Measurements from ENCODE around the gene ANTKMT.
A peak's percentile ranks its signal among the peaks of the same experiment; 100 is the strongest.

The ANTKMT gene

DNA sequence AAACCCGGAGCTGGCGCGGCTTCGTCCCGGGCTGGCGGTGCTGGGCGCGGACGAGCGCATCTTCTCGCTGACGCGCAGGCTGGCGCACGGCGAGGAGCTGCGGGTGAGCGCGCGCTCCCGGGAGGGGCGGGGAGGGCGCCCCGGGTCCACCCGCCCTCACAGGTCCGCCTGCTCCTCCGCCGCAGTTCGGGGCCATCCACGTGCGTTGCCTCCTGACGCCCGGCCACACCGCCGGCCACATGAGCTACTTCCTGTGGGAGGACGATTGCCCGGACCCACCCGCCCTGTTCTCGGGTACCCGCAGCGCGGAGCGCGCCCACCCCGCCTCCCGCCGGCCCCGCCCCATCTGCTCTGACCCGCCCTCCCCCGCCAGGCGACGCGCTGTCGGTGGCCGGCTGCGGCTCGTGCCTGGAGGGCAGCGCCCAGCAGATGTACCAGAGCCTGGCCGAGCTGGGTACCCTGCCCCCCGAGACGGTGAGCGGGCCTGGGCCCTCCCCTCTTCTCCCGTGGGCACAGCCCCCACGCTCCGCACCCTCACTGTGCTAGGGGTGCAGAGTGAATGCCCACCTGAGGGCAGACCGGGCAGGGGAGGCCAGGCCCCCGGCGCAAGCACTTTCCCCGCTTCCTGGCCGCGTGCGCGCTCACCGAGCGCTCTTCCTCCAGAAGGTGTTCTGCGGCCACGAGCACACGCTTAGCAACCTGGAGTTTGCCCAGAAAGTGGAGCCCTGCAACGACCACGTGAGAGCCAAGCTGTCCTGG lies 7.4 kb downstream of the ANTKMT start:
- TF ChIP-seq, protein P1, sequence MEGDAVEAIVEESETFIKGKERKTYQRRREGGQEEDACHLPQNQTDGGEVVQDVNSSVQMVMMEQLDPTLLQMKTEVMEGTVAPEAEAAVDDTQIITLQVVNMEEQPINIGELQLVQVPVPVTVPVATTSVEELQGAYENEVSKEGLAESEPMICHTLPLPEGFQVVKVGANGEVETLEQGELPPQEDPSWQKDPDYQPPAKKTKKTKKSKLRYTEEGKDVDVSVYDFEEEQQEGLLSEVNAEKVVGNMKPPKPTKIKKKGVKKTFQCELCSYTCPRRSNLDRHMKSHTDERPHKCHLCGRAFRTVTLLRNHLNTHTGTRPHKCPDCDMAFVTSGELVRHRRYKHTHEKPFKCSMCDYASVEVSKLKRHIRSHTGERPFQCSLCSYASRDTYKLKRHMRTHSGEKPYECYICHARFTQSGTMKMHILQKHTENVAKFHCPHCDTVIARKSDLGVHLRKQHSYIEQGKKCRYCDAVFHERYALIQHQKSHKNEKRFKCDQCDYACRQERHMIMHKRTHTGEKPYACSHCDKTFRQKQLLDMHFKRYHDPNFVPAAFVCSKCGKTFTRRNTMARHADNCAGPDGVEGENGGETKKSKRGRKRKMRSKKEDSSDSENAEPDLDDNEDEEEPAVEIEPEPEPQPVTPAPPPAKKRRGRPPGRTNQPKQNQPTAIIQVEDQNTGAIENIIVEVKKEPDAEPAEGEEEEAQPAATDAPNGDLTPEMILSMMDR (conservative IDR thresholded peaks at IDR 0.05): no peak
- H3K27ac ChIP-seq: peak overlapping the region; percentile 90

GRCh38 chr16:728890-729744 lies 8.2 kb downstream of the ANTKMT start:
- TF ChIP-seq, protein P1 (conservative IDR thresholded peaks at IDR 0.05): no peak
- peak overlapping the region; percentile 90 for H3K27ac ChIP-seq

- TF ChIP-seq, protein P1 (conservative IDR thresholded peaks at IDR 0.05): no peak
- H3K27ac ChIP-seq: peak overlapping the region; percentile 90; the same call in 1 of the 2 replicates
Observed at GRCh38 chr16:729768-730665, 9.1 kb downstream of the ANTKMT start.

DNA sequence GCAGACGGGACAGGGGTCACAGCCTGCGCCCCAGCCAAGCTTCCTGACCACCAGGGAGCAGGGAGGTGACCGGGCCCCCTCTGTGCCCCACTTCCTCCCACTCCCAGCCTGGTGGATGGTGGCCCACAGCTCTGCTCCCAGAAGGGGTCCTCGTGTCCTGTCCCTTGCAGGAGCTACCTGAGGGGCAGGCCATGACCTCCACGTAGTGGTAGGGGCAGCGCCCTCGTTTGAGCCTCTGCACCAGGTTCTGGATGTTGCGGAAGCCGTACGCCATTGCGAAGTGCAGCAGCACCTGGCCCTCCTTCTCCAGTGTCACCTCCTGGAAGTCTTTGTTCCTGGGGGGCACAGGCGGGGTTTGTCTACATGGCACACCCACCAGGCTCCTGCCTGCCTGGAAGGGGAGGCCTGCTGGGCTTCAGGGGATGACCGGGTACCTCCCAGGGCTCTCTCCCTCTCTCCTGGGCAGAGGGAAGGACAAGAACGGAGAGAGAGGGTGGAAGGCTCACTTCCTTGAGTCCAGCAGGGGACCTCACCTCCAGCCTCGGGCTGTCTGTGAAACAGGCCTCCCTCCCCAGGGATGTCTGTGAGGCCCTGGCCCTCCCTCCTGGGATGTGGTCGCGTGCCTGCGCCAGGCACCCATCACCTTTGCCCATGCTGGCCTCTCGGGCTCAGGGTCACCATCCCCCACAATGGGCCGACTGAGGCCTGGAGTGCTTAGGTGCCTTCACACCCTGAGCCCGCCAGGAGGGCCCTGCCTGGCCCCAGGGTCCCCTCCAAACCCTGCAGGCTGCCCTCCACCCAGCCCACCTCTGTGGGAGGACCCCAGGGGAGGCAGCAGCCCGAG lies 9.9 kb downstream of the ANTKMT start:
- TF ChIP-seq, protein P1 (conservative IDR thresholded peaks at IDR 0.05): no peak
- no peak overlapping the region for H3K27ac ChIP-seq

GRCh38 chr16:732332-732731 lies 11.4 kb downstream of the ANTKMT start:
- TF ChIP-seq, protein P1 (conservative IDR thresholded peaks at IDR 0.05): no peak
- H3K27ac ChIP-seq: no peak overlapping the region

DNA sequence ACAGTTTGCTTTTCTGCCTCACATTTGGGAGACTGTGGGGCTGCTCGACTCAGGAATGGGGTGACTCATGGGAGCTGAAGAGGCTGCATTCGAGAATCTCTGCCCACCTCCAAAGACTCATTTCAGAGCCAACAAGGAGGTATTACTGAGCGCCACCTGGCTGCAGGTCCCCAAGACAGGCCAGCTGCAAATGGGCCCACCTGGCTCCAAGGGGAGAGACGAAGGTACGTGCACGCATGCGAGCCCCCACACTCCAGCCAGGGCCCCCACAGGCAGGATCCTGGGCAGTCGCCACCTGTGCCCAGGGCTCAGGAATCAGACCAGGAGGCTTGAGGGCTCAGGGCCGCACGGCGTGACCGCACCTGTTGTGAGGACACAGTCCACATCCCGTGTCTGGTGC lies 12.0 kb downstream of the ANTKMT start:
- no peak overlapping the region for H3K27ac ChIP-seq
- TF ChIP-seq, protein P1 (conservative IDR thresholded peaks at IDR 0.05): no peak
